Measurements from ENCODE around the gene PRDM16. TPM values are rescaled to one million over a fixed set of nuclear protein-coding genes. Genes with fewer than 3 reads are reported as not detected.

The PRDM16 gene
- total RNA-seq, 1 experiment from 2014 or later = 6.1 TPM

DNA sequence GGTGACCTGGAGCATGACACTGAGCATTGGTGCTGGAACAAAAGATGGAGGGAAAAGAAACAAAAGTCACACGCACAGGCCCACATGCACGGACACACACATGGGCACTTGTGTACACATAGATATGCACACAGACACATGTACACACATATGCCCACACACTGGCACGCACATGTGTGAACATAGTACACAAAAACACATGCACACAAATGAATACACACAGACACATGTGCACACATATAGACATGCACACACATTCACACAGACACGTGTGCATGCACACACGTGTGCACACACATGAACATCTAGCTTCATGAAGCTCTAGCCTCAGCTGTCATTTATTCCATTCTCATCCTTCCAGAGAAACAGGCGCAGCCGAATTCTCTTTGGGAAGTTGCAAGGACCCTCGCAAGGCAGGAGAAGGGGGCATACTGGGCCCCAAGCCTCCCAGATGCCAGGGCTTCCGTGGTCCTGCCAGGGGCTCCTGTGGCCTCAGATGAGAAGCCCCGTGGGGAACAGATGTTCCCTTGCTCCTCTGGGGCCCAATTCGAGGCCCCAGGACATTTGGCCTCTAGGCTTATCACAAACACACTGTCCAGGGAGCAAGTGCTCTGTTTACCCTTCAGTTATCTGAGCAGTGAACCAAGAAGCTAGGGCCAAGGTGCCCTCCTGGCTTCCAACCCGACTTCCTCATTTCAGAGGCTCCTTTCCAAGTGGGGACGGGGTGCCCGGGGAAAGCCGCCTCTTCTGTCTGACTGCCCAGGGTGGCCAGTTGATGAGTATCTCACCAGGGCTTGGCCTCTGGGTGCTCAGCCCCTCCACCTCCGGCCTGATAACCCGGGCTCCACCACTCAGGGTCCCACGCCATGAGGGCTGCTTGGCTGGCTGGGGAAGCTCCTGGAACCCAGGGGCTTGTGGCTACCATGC lies 269.1 kb downstream of the PRDM16 start:
- no peaks in the 10 kb centered on the region for H3K9me2 ChIP-seq (ENCODE audit: insufficient read depth)
- peaks cover 0 to 3% of the 10 kb centered on the region in 2 experiments; a peak in 1 of 4 replicates for H3K9me3 ChIP-seq (ENCODE audit: control insufficient read depth in 1 of 2, insufficient read depth in 1 of 2, low read depth in 1 of 2, low read length in 2 of 2)
- no peak overlapping the region for H3K27ac ChIP-seq (ENCODE audit: low read depth, low read length)
- no peak for TF ChIP-seq YY1 (IDR thresholded peaks at IDR 0.05; ENCODE audit: extremely low read depth, insufficient replicate concordance, low read depth, low read length)
- TF ChIP-seq, protein P1, sequence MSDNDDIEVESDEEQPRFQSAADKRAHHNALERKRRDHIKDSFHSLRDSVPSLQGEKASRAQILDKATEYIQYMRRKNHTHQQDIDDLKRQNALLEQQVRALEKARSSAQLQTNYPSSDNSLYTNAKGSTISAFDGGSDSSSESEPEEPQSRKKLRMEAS (IDR thresholded peaks at IDR 0.05) = no peak
- TF ChIP-seq JUND (IDR thresholded peaks at IDR 0.05) = no peak
- no peak for TF ChIP-seq TCF7L2 (IDR thresholded peaks at IDR 0.05; ENCODE audit: borderline replicate concordance, extremely low read depth, insufficient read depth, insufficient read length)
- no peak overlapping the region for H3K4me2 ChIP-seq (ENCODE audit: low read length)
- no peak overlapping the region for H3K4me3 ChIP-seq (replicated peaks in 1 of 2; ENCODE audit: low read depth in 1 of 2, low read length in 2 of 2)
- H3K4me1 ChIP-seq (ENCODE audit: control insufficient read depth in 1 of 2, insufficient read depth in 2 of 2, low read length in 2 of 2) = no peaks in the 10 kb centered on the region
- no peak overlapping the region for H2AFZ ChIP-seq (ENCODE audit: low read depth, low read length, poor library complexity, severe bottlenecking)
- POLR2A ChIA-PET = no interaction called here
- intact Hi-C loops (cut with micrococcal nuclease) = no loop called here
- H3K27me3 ChIP-seq (ENCODE audit: insufficient read depth, low read length) = no peaks in the 10 kb centered on the region
- H3K79me2 ChIP-seq (ENCODE audit: insufficient read depth, low read length) = no peaks in the 10 kb centered on the region
- CTCF ChIA-PET = no interaction called here
- no peaks in the 10 kb centered on the region for H3K36me3 ChIP-seq (ENCODE audit: control insufficient read depth in 1 of 2, insufficient read depth in 2 of 2, low read length in 2 of 2)
- no TSS peak for BruUV-seq (replicated peaks)
- no peak overlapping the region for H3K9ac ChIP-seq (ENCODE audit: low read length)
- DNase-seq (ENCODE audit: low read depth, low spot score) = no peak
- RAD21 ChIA-PET (ENCODE audit: low non-redundant PET in 1 of 2, low total read pairs in 2 of 2, uncharacterized antibody in 2 of 2, unreplicated experiment in 2 of 2) = no interaction called here
- no peaks in the 10 kb centered on the region for H4K20me1 ChIP-seq (ENCODE audit: insufficient read depth)
- no peak for ATAC-seq

- TF ChIP-seq CBX3 (IDR thresholded peaks at IDR 0.05; ENCODE audit: low read depth) (no peak), EZH2phosphoT487 (IDR thresholded peaks at IDR 0.05; ENCODE audit: borderline replicate concordance) (no peak), EGR1 (IDR thresholded peaks at IDR 0.05; ENCODE audit: low read depth) (no peak), TCF7L2 (IDR thresholded peaks at IDR 0.05; ENCODE audit: borderline replicate concordance, extremely low read depth, insufficient read depth, insufficient read length) (no peak)
- TF ChIP-seq, protein P2, sequence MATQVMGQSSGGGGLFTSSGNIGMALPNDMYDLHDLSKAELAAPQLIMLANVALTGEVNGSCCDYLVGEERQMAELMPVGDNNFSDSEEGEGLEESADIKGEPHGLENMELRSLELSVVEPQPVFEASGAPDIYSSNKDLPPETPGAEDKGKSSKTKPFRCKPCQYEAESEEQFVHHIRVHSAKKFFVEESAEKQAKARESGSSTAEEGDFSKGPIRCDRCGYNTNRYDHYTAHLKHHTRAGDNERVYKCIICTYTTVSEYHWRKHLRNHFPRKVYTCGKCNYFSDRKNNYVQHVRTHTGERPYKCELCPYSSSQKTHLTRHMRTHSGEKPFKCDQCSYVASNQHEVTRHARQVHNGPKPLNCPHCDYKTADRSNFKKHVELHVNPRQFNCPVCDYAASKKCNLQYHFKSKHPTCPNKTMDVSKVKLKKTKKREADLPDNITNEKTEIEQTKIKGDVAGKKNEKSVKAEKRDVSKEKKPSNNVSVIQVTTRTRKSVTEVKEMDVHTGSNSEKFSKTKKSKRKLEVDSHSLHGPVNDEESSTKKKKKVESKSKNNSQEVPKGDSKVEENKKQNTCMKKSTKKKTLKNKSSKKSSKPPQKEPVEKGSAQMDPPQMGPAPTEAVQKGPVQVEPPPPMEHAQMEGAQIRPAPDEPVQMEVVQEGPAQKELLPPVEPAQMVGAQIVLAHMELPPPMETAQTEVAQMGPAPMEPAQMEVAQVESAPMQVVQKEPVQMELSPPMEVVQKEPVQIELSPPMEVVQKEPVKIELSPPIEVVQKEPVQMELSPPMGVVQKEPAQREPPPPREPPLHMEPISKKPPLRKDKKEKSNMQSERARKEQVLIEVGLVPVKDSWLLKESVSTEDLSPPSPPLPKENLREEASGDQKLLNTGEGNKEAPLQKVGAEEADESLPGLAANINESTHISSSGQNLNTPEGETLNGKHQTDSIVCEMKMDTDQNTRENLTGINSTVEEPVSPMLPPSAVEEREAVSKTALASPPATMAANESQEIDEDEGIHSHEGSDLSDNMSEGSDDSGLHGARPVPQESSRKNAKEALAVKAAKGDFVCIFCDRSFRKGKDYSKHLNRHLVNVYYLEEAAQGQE (IDR thresholded peaks at IDR 0.05; ENCODE audit: low read depth) = no peak
- TF ChIP-seq, protein P3, sequence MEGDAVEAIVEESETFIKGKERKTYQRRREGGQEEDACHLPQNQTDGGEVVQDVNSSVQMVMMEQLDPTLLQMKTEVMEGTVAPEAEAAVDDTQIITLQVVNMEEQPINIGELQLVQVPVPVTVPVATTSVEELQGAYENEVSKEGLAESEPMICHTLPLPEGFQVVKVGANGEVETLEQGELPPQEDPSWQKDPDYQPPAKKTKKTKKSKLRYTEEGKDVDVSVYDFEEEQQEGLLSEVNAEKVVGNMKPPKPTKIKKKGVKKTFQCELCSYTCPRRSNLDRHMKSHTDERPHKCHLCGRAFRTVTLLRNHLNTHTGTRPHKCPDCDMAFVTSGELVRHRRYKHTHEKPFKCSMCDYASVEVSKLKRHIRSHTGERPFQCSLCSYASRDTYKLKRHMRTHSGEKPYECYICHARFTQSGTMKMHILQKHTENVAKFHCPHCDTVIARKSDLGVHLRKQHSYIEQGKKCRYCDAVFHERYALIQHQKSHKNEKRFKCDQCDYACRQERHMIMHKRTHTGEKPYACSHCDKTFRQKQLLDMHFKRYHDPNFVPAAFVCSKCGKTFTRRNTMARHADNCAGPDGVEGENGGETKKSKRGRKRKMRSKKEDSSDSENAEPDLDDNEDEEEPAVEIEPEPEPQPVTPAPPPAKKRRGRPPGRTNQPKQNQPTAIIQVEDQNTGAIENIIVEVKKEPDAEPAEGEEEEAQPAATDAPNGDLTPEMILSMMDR (IDR thresholded peaks at IDR 0.05 in 2 of 3, conservative IDR thresholded peaks at IDR 0.05 in 1 of 3; ENCODE audit: borderline replicate concordance in 1 of 3, insufficient read depth in 1 of 3, low read depth in 2 of 3, low read length in 2 of 3) = no peak
- DNase-seq (ENCODE audit: low read depth, low spot score) (no peak), ATAC-seq (no peak)
- Histone ChIP-seq H3K4me1 (ENCODE audit: control insufficient read depth in 1 of 2, insufficient read depth in 2 of 2, low read length in 2 of 2) (no peaks in the 10 kb centered on the region), H3K27me3 (ENCODE audit: insufficient read depth, low read length) (no peaks in the 10 kb centered on the region), H2AFZ (ENCODE audit: low read depth, low read length, poor library complexity, severe bottlenecking) (no peak overlapping the region), H3K4me3 (replicated peaks in 1 of 2; ENCODE audit: low read depth in 1 of 2, low read length in 2 of 2) (no peak overlapping the region), H3K9me3 (ENCODE audit: control insufficient read depth in 1 of 2, insufficient read depth in 1 of 2, low read depth in 1 of 2, low read length in 2 of 2) (peaks cover 0 to 3% of the 10 kb centered on the region in 2 experiments; a peak in 1 of 4 replicates), H3K36me3 (ENCODE audit: control insufficient read depth in 1 of 2, insufficient read depth in 2 of 2, low read length in 2 of 2) (no peaks in the 10 kb centered on the region), H3K9ac (ENCODE audit: low read length) (no peak overlapping the region), H3K27ac (ENCODE audit: low read depth, low read length) (no peak overlapping the region), H3K4me2 (ENCODE audit: low read length) (no peak overlapping the region), H3K79me2 (ENCODE audit: insufficient read depth, low read length) (no peaks in the 10 kb centered on the region), H4K20me1 (ENCODE audit: insufficient read depth) (no peaks in the 10 kb centered on the region), H3K9me2 (ENCODE audit: insufficient read depth) (no peaks in the 10 kb centered on the region)
- POLR2A ChIA-PET = no interaction called here
- BruUV-seq (replicated peaks) = no TSS peak
- CTCF ChIA-PET = no interaction called here
- RAD21 ChIA-PET (ENCODE audit: low non-redundant PET in 1 of 2, low total read pairs in 2 of 2, uncharacterized antibody in 2 of 2, unreplicated experiment in 2 of 2) = no interaction called here
- intact Hi-C loops (cut with micrococcal nuclease) = no loop called here
Observed at GRCh38 chr1:3338725-3339070, 269.7 kb downstream of the PRDM16 start.
